Stimulated activated CD4-positive, alpha-beta T cell treated with anti-CD3 and anti-CD28 coated beads, Interleukin-2, amount 100 ng/mL, for 24 hours (primary cell): Measurements from ENCODE around the gene FCSK.
A peak's percentile ranks its signal among the peaks of the same experiment; 100 is the strongest.

Source experiments
- DNase-seq, 2 donors: peaks; one replicate each; pipeline ENCODE4 v3.0.0-alpha.2; 2020

Gene FCSK

DNA sequence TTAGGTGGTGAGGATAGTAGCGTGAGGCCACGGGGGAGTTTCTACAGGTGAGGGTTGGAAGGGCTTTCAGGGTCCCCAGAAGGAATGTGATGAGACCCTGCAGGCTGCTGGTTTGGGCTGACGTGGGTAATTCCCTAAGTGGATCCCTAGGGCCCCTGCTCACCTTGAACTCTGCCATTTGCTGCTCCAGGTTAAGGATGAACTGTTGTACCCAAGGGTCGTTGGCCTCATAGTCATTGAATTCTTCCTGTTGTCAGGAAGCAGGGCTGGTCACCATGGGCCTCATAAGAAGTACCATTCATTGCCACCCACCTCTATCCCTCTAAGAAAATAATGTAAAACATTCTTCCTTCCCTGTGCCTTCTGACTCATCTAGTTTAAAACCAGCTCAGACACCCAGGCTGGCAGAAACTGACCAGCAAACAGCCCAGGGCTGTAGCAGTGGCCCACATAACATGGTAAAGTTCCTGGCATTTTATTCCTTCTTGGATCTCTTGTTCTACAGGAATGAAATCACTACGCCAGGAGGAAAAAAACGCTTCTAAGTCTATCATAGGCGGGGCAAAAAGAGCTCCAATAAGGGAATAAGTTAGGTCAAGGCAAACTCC, 27.6 kb downstream of the FCSK start:
- DNase-seq, result no peak

DNA sequence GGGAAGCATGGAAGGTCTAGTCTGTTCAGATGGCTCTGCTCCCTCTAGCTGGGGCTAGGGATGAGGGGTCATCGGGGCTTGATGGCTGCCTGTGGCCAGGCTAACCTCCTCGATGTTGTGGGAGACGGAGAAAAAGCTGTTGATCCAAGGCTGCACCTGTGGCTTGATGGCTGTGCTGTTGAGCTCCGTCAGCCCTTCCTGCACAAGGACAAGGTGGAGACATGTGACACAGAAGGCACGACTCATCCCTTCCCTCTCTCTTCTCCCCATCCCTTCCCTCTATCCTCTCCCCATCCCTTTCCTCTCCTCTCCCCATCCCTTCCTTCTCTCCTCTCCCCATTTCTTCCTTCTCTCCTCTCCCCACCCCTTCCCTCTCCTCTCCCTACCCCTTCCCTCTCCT, 28.2 kb downstream of the FCSK start:
- DNase-seq, result no peak

- no peak for DNase-seq
These were observed 29.0 kb downstream of the FCSK start for GRCh38 chr16:70483426-70483825.

GRCh38 chr16:70484867-70485266, 30.5 kb downstream of the FCSK start:
- no peak for DNase-seq

DNA sequence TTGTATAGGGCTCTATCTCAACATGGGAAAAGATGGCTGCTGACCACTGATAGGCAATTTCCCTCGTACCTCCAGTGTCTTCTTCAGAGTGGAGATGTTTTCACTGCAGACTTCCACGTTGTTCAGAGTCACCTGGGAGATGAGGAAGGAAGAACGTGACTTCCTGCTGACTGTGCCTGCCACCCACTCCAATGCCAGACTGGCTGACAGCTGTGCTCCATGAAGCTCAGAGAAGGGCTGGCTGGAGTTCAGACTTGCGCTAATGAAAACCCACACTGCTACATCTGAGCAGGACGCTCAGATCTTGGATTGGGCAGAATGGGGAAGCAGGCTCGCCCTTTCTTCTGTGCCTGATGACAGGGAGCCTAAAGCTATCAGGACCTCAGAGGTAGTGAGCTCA, 35.9 kb downstream of the FCSK start:
- no peak for DNase-seq

- no peak for DNase-seq
These were observed 39.4 kb downstream of the FCSK start for GRCh38 chr16:70493802-70494201.

- no peak for DNase-seq
These were observed 39.9 kb downstream of the FCSK start for GRCh38 chr16:70494202-70494770.

DNA sequence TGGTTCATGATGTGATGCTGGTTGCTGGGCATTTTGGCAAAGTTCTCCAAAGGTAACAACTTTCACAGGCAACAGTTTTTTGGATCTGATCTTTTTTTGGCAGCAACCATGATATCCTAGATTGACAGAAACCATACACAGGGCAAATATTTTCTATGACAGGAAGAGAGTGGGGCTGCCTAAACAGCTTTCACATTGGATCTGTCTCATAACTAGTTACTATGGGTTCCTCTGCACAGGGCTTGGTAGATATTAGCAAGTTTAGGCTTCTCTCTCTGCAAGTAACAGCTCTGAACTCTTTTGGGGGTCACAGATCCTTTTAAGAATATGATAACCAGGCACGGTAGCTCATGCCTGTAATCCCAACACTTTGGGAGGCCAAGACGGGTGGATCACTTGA, 40.4 kb downstream of the FCSK start:
- DNase-seq, result no peak

DNA sequence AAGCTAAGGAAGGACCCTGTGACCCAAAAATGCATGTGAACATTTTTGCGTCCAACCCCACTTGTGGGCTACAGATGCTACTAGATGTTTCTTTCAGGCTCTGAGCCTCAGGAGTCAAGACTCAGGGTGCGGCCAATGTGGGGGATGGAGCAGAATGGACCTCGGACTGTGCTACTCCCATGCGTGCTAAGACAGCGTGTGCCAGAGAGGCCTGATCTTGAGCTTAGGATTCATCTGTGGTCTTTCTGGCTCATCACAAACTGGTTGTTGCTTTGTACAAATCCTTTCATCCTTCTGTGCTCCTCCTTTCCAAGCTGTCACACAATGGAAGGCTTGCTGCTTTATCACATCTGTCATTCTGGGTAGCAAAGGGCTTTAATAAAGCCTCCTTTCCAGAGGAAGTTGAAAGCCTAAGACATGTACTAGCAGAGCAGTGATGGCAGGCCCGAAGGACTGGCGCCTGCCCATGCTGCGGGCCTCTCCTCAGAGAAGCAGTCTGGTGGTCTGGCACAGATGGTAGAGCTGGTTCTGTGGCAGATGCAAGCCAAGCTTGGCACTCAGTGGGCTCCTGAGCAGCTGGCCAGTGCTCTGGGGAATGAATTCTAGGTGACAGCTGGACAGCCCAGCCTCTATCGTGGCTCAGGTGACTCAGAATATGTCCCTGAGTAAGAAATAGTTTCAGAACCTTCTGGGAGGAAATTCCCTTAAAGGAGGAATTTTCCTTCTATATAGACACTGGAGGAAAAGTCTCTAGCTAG, 41.2 kb downstream of the FCSK start:
- DNase-seq, result no peak

DNA sequence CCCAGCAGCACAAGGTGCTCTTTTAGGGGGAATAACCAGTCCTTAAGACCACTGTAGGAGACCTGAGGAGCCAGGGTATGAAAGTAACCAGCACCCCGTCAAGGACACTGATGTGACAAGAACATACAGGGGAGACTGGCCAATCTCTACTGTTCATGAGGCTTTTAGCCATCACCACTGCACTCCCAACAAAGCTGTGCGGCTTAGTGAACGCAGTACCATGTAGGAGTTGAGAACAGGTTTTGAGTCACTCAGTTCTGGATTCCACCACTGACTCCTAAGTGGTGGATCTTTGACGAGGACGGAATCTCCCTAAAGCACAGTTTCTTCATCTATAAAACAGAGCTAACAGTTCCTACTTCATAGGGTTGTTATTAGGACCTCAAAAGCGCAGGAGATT, 42.1 kb downstream of the FCSK start:
- no peak for DNase-seq

DNA sequence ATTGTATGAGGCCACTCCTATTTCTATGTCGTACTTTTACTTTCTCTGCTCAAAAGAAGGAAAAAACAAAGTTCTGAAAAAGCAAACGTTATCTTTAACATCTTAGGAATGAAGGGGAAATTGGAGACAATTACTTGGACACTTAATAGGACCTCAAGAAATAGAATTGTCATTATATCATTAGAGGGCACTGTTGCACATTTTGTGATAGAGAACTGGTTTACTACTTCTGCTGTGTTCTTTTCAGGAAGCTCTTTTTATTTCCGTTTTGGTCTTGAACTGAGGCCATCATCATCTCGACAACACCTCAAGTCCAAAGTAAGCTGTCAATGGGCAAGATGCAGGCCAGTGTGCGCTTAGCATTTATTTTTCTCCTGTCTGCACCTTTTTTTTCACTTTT, 54.4 kb downstream of the FCSK start:
- no peak for DNase-seq

- no peak for DNase-seq
These were observed 55.8 kb downstream of the FCSK start for GRCh38 chr16:70510216-70510615.

DNA sequence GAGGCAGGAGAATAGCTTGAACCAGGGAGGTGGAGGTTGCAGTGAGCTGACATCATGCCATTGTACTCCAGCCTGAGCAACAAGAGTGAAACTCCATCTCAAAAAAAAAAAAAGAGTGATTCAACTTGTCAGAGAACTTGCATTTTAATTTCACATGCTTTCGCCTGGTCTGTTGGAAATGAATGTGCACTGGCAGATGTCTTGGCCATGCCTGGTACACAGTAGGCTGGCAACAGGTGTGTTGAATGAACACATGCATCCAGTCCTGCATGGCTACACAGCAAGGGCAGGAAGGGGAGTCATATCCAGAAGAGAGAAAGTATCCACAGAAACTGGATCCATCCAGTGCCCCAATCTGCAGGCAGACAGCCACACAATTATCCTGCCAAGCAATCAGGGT, 57.4 kb downstream of the FCSK start:
- no peak for DNase-seq

DNA sequence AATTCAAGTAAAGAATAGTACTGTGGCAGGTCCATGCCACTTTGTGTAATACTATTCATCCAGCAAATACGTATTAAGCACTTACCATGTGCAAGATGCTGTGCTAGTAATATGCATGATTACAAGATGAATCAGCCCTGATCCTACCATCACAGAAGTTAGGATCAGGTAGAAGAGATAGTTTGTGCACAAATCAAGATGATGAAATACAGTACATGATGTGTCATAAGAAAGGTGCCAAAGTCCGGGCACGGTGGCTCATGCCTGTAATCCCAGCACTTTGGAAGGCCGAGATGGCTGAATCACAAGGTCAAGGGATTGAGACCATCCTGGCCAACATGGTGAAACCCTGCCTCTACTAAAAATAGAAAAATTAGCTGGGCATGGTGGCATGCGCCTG, 58.1 kb downstream of the FCSK start:
- no peak for DNase-seq

DNA sequence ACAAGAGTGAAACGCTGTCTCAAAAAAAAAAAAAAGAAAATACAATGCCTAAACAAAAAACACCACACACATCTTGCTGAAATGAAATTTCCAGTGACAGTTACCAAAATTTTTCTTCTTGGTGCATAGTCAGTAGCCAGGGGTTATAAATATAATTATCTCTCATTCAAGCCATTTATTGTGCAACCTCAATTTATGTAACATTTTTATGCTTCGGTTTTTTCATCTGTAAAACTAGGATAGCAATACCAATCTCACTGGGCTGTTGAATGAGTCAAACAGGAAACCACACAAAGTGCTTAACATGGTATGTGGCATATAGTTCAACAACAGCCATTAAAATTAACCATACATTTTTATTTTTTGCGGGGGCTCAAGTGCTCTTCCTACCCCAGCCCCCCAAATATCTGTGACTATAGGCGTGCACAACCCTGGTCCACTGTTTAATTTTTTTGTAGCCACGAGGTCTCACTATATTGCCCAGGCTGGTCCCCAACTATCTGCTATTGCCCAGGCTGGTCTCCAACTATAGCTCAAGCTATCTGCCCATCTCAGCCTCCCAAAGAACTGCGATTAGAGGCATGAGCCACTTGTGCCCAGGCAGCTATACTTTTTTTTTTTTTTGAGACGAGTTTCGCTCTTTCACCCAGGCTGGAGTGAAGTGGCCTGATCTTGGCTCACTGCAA, 66.4 kb downstream of the FCSK start:
- DNase-seq, result no peak

GRCh38 chr16:70522216-70523075, 68.1 kb downstream of the FCSK start:
- DNase-seq, result no peak

- DNase-seq, result peak; percentile 92 to 93
These were observed 68.8 kb downstream of the FCSK start, which contains the start of gene COG4 for GRCh38 chr16:70523076-70523742. Gene COG4 (minus strand): TSS chr16:70523554. CDS start chr16:70523543, 11 bp downstream.

- DNase-seq, result peak; percentile 69 to 74
These were observed 69.5 kb downstream of the FCSK start, which contains the start of gene SF3B3 for GRCh38 chr16:70523743-70524398. Gene SF3B3 (plus strand): TSS chr16:70523816. CDS start chr16:70526657, 2,841 bp downstream.

DNA sequence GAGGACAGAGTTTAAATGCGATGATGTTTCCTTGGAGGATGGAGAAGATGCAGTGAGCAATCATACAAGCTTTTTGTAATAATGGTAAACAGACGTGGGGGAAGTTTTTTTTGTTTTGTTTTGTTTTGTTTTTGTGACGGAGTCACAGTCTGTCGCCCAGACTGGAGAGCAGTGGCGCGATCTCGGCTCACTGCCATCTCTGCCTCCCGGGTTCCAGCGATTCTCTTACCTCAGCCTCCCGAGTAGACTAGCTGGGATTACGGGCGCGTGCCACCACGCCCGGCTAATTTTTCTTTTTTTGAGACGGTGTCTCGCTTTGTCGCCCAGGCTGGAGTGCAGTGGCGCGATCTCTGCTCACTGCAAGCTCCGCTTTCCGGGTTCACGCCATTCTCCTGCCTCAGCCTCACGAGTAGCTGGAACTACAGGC, 70.0 kb downstream of the FCSK start:
- DNase-seq, result peak; percentile 19 to 26

- no peak for DNase-seq
These were observed 72.0 kb downstream of the FCSK start for GRCh38 chr16:70526403-70526802.

- DNase-seq, result no peak
These were observed 73.1 kb downstream of the FCSK start for GRCh38 chr16:70527315-70527996.
